ENCODE measurements around the gene TPM3. TPM values are rescaled to one million over a fixed set of nuclear protein-coding genes. Genes with fewer than 3 reads are reported as not detected.

The TPM3 gene
- polyA plus RNA-seq, 1 donor from 2014 or later, result 356 TPM

DNA sequence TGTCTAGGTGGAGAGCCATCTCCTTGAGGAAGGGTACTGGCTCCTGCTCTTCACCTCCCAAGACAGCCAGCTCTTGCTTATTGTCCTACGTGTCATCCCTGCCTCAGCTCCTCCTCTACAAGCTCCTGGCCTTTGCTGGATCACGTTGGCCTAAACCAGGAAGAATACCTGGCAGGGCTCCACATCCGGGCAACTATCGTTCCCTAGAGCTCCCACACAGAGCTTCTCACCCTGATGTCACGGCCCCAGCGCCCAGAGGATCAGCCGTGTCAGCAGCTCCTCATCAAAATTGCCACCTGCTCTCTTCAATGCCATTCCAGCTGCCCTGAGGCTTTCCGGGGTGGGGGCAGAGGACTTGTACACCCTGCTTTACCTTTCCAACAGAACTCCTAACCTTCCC is 1.9 kb upstream of the TPM3 start:
- Histone ChIP-seq H3K27me3 (ENCODE audit: insufficient read depth, low read depth, low read length) (no peaks in the 10 kb centered on the region), H4K20me1 (ENCODE audit: insufficient read depth) (no peaks in the 10 kb centered on the region), H3K27ac (ENCODE audit: low read length) (no peak overlapping the region), H3K9me3 (ENCODE audit: low read length) (no peaks in the 10 kb centered on the region), H3F3A (ENCODE audit: insufficient read depth, low read length, poor library complexity, severe bottlenecking) (no peaks in the 10 kb centered on the region), H3K4me3 (ENCODE audit: low read length) (no peak overlapping the region), H3K4me2 (ENCODE audit: low read length) (no peak overlapping the region), H2AFZ (ENCODE audit: low read depth, low read length) (no peak overlapping the region), H3K9ac (ENCODE audit: low read length) (no peak overlapping the region), H3K9me2 (ENCODE audit: insufficient read depth, low read length) (no peaks in the 10 kb centered on the region), H3K79me2 (replicated peaks; ENCODE audit: insufficient read depth, low read length) (no peaks in the 10 kb centered on the region), H3K36me3 (ENCODE audit: insufficient read depth, low read length) (no peaks in the 10 kb centered on the region)
- TF ChIP-seq RAD21 (conservative IDR thresholded peaks at IDR 0.05) (no peak), POLR2AphosphoS5 (IDR thresholded peaks at IDR 0.05) (no peak), EP300 (conservative IDR thresholded peaks at IDR 0.05; ENCODE audit: poor library complexity, severe bottlenecking) (no peak), EZH2 (IDR thresholded peaks at IDR 0.05; ENCODE audit: borderline replicate concordance, insufficient read depth, low read length, poor library complexity, severe bottlenecking) (no peak), TAF1 (IDR thresholded peaks at IDR 0.05; ENCODE audit: low read depth) (no peak), SMC3 (conservative IDR thresholded peaks at IDR 0.05; ENCODE audit: poor library complexity) (no peak), MXI1 (conservative IDR thresholded peaks at IDR 0.05; ENCODE audit: poor library complexity, severe bottlenecking) (no peak)
- TF ChIP-seq, protein P1, sequence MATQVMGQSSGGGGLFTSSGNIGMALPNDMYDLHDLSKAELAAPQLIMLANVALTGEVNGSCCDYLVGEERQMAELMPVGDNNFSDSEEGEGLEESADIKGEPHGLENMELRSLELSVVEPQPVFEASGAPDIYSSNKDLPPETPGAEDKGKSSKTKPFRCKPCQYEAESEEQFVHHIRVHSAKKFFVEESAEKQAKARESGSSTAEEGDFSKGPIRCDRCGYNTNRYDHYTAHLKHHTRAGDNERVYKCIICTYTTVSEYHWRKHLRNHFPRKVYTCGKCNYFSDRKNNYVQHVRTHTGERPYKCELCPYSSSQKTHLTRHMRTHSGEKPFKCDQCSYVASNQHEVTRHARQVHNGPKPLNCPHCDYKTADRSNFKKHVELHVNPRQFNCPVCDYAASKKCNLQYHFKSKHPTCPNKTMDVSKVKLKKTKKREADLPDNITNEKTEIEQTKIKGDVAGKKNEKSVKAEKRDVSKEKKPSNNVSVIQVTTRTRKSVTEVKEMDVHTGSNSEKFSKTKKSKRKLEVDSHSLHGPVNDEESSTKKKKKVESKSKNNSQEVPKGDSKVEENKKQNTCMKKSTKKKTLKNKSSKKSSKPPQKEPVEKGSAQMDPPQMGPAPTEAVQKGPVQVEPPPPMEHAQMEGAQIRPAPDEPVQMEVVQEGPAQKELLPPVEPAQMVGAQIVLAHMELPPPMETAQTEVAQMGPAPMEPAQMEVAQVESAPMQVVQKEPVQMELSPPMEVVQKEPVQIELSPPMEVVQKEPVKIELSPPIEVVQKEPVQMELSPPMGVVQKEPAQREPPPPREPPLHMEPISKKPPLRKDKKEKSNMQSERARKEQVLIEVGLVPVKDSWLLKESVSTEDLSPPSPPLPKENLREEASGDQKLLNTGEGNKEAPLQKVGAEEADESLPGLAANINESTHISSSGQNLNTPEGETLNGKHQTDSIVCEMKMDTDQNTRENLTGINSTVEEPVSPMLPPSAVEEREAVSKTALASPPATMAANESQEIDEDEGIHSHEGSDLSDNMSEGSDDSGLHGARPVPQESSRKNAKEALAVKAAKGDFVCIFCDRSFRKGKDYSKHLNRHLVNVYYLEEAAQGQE (IDR thresholded peaks at IDR 0.05; ENCODE audit: borderline replicate concordance), result no peak
- TF ChIP-seq, protein P2, sequence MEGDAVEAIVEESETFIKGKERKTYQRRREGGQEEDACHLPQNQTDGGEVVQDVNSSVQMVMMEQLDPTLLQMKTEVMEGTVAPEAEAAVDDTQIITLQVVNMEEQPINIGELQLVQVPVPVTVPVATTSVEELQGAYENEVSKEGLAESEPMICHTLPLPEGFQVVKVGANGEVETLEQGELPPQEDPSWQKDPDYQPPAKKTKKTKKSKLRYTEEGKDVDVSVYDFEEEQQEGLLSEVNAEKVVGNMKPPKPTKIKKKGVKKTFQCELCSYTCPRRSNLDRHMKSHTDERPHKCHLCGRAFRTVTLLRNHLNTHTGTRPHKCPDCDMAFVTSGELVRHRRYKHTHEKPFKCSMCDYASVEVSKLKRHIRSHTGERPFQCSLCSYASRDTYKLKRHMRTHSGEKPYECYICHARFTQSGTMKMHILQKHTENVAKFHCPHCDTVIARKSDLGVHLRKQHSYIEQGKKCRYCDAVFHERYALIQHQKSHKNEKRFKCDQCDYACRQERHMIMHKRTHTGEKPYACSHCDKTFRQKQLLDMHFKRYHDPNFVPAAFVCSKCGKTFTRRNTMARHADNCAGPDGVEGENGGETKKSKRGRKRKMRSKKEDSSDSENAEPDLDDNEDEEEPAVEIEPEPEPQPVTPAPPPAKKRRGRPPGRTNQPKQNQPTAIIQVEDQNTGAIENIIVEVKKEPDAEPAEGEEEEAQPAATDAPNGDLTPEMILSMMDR (IDR thresholded peaks at IDR 0.05; ENCODE audit: poor library complexity, severe bottlenecking), result no peak

DNA sequence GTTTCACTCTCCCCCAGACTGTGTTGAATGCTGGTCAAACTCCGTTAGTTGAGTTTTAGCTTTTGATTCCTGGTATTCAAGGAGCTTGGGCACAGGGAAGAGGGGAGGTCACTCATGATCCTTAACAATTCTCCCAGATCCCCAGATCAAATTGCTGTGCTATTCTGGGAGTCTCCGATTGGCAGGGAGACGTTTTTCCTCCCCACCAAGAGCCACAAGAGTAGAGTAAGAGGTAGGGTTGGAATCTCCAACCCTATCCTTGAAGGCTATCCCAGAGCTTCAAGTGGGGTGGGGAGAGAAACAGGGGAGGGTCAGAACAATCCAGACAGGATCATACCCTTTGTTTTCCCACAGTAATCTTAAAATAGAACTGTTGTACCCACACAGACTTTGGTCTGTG is 576 bp upstream of the TPM3 start:
- Histone ChIP-seq H4K20me1 (ENCODE audit: insufficient read depth) (no peaks in the 10 kb centered on the region), H3K4me2 (ENCODE audit: low read length) (no peak overlapping the region), H3K9me2 (ENCODE audit: insufficient read depth, low read length) (no peaks in the 10 kb centered on the region), H3K9me3 (ENCODE audit: low read length) (no peaks in the 10 kb centered on the region), H3K4me3 (ENCODE audit: low read length) (no peak overlapping the region), H3K36me3 (ENCODE audit: insufficient read depth, low read length) (no peaks in the 10 kb centered on the region), H3K9ac (ENCODE audit: low read length) (no peak overlapping the region), H3K27ac (ENCODE audit: low read length) (no peak overlapping the region), H3K27me3 (ENCODE audit: insufficient read depth, low read depth, low read length) (no peaks in the 10 kb centered on the region), H3F3A (ENCODE audit: insufficient read depth, low read length, poor library complexity, severe bottlenecking) (no peaks in the 10 kb centered on the region), H2AFZ (ENCODE audit: low read depth, low read length) (no peak overlapping the region), H3K79me2 (replicated peaks; ENCODE audit: insufficient read depth, low read length) (no peaks in the 10 kb centered on the region)
- TF ChIP-seq TAF1 (IDR thresholded peaks at IDR 0.05; ENCODE audit: low read depth) (no peak), SMC3 (conservative IDR thresholded peaks at IDR 0.05; ENCODE audit: poor library complexity) (no peak), POLR2AphosphoS5 (IDR thresholded peaks at IDR 0.05) (no peak), EP300 (conservative IDR thresholded peaks at IDR 0.05; ENCODE audit: poor library complexity, severe bottlenecking) (no peak), EZH2 (IDR thresholded peaks at IDR 0.05; ENCODE audit: borderline replicate concordance, insufficient read depth, low read length, poor library complexity, severe bottlenecking) (no peak)
- TF ChIP-seq, protein P2 (IDR thresholded peaks at IDR 0.05; ENCODE audit: poor library complexity, severe bottlenecking), result no peak
- TF ChIP-seq, protein P1 (IDR thresholded peaks at IDR 0.05; ENCODE audit: borderline replicate concordance), result no peak
